ENCODE data around the gene WDFY4.

Gene WDFY4

GRCh38 chr10:48776528-48776927, 91.9 kb downstream of the WDFY4 start:
- no peak for DNase-seq

GRCh38 chr10:48777110-48777509, 92.4 kb downstream of the WDFY4 start:
- no peak for DNase-seq

GRCh38 chr10:48778193-48778857, 93.7 kb downstream of the WDFY4 start:
- DNase-seq: no peak

- DNase-seq: no peak
Observed at GRCh38 chr10:48779077-48779476, 94.4 kb downstream of the WDFY4 start.

- DNase-seq: no peak
Observed at GRCh38 chr10:48779546-48780152, 95.0 kb downstream of the WDFY4 start.

- DNase-seq: no peak
Observed at GRCh38 chr10:48780341-48780740, 95.7 kb downstream of the WDFY4 start.

- no peak for DNase-seq
Observed at GRCh38 chr10:48782386-48782785, 97.7 kb downstream of the WDFY4 start.

GRCh38 chr10:48784031-48784430, 99.4 kb downstream of the WDFY4 start:
- no peak for DNase-seq

- DNase-seq: no peak
Observed at GRCh38 chr10:48785796-48786195, 101.1 kb downstream of the WDFY4 start.

GRCh38 chr10:48786606-48787282, 102.1 kb downstream of the WDFY4 start:
- DNase-seq: no peak

- DNase-seq: no peak
Observed at GRCh38 chr10:48788554-48788953, 103.9 kb downstream of the WDFY4 start.

GRCh38 chr10:48789486-48790456, 105.1 kb downstream of the WDFY4 start:
- DNase-seq: no peak

- no peak for DNase-seq
Observed at GRCh38 chr10:48790457-48791044, 105.9 kb downstream of the WDFY4 start.

- DNase-seq: no peak
Observed at GRCh38 chr10:48791267-48791928, 106.7 kb downstream of the WDFY4 start.

GRCh38 chr10:48792121-48792520, 107.4 kb downstream of the WDFY4 start:
- no peak for DNase-seq

- DNase-seq: no peak
Observed at GRCh38 chr10:48792687-48793096, 108.0 kb downstream of the WDFY4 start.

- DNase-seq: no peak
Observed at GRCh38 chr10:48794074-48794473, 109.4 kb downstream of the WDFY4 start.

- no peak for DNase-seq
Observed at GRCh38 chr10:48796713-48797245, 112.1 kb downstream of the WDFY4 start.

GRCh38 chr10:48797830-48798229, 113.2 kb downstream of the WDFY4 start:
- DNase-seq: no peak

- no peak for DNase-seq
Observed at GRCh38 chr10:48798481-48799254, 114.0 kb downstream of the WDFY4 start.
